ENCODE results near the gene GTF2H2C. TPM values are rescaled to one million over a fixed set of nuclear protein-coding genes. Genes with fewer than 3 reads are reported as not detected.
"Not testable (repeated sequence)": the region's sequence is repeated elsewhere in the genome, so short reads cannot be mapped to it uniquely, and the experiment has no call there.

Gene GTF2H2C
- 88.2 and 94.4 TPM in 2 replicates for total RNA-seq (2014; rRNA removed; shearing (Covaris generic))

- DNase-seq (ENCODE audit: low read depth): peak; percentile 82
Measured at GRCh38 chr5:69559908-69560330, at the start of gene GTF2H2C. TSS of gene GTF2H2C (plus strand) at chr5:69560191. CDS start at chr5:69565133, 4,942 bp downstream.

GRCh38 chr5:69510694-69511093 lies 49.3 kb upstream of the GTF2H2C start:
- no peak for DNase-seq (ENCODE audit: low read depth)

GRCh38 chr5:69512740-69513260 lies 47.2 kb upstream of the GTF2H2C start:
- DNase-seq (ENCODE audit: low read depth): peak; percentile 6

- not testable (repeated sequence) for DNase-seq (ENCODE audit: low read depth)
Measured at GRCh38 chr5:69515570-69515969, 44.4 kb upstream of the GTF2H2C start.

- DNase-seq (ENCODE audit: low read depth): peak; percentile 9
Measured at GRCh38 chr5:69516769-69517168, 43.2 kb upstream of the GTF2H2C start.

- peak; percentile 60 for DNase-seq (ENCODE audit: low read depth)
Measured at GRCh38 chr5:69517763-69518212, 42.2 kb upstream of the GTF2H2C start.

- DNase-seq (ENCODE audit: low read depth): no peak
Measured at GRCh38 chr5:69519285-69519684, 40.7 kb upstream of the GTF2H2C start.

GRCh38 chr5:69522035-69522434 lies 38.0 kb upstream of the GTF2H2C start:
- DNase-seq (ENCODE audit: low read depth): no peak

- DNase-seq (ENCODE audit: low read depth): no peak
Measured at GRCh38 chr5:69525490-69525889, 34.5 kb upstream of the GTF2H2C start.

GRCh38 chr5:69526660-69527059 lies 33.3 kb upstream of the GTF2H2C start:
- DNase-seq (ENCODE audit: low read depth): no peak

- DNase-seq (ENCODE audit: low read depth): no peak
Measured at GRCh38 chr5:69527128-69527770, 32.7 kb upstream of the GTF2H2C start.

GRCh38 chr5:69528035-69528434 lies 32.0 kb upstream of the GTF2H2C start:
- no peak for DNase-seq (ENCODE audit: low read depth)

GRCh38 chr5:69528609-69529008 lies 31.4 kb upstream of the GTF2H2C start:
- no peak for DNase-seq (ENCODE audit: low read depth)

- no peak for DNase-seq (ENCODE audit: low read depth)
Measured at GRCh38 chr5:69530561-69531405, 29.2 kb upstream of the GTF2H2C start.

GRCh38 chr5:69531406-69531801 lies 28.6 kb upstream of the GTF2H2C start:
- no peak for DNase-seq (ENCODE audit: low read depth)

GRCh38 chr5:69537911-69538310 lies 22.1 kb upstream of the GTF2H2C start:
- not testable (repeated sequence) for DNase-seq (ENCODE audit: low read depth)

- not testable (repeated sequence) for DNase-seq (ENCODE audit: low read depth)
Measured at GRCh38 chr5:69538735-69539134, 21.3 kb upstream of the GTF2H2C start.

- not testable (repeated sequence) for DNase-seq (ENCODE audit: low read depth)
Measured at GRCh38 chr5:69541347-69541746, 18.6 kb upstream of the GTF2H2C start.

- not testable (repeated sequence) for DNase-seq (ENCODE audit: low read depth)
Measured at GRCh38 chr5:69542838-69543618, 17.0 kb upstream of the GTF2H2C start.

GRCh38 chr5:69544602-69545001 lies 15.4 kb upstream of the GTF2H2C start:
- DNase-seq (ENCODE audit: low read depth): not testable (repeated sequence)

- peak; percentile 32 for DNase-seq (ENCODE audit: low read depth)
Measured at GRCh38 chr5:69560587-69561431, 818 bp downstream of the GTF2H2C start.
